Sigmoid colon (tissue), 7 donors: ENCODE data around the gene LRFN3. TPM values are rescaled to one million over a fixed set of nuclear protein-coding genes. Genes with fewer than 3 reads are reported as not detected.

Experiments used
- DNase-seq: peaks from one replicate; pipeline ENCODE4 v3.0.0-alpha.2; 2019
- H3K27ac ChIP-seq, 4 donors: fragments of 200-600 bp; sonication (generic); one replicate each; pipeline ENCODE4 v1.5.1; 2016 to 2019; ENCODE audit warnings: mild to moderate bottlenecking in 1 of 4
- H3K27me3 ChIP-seq, 3 donors: fragments of 200-600 bp; sonication (generic); one replicate each; pipeline ENCODE4 v1.5.1; 2019; ENCODE audit warnings: mild to moderate bottlenecking in 1 of 3
- H3K36me3 ChIP-seq, 4 donors: fragments of 200-600 bp; sonication (generic); one replicate each; pipeline ENCODE4 v1.5.1; 2016 to 2019
- H3K4me1 ChIP-seq, 4 donors: fragments of 200-600 bp; sonication (generic); one replicate each; pipeline ENCODE4 v1.5.1; 2017 to 2019
- H3K4me3 ChIP-seq, 4 donors: fragments of 200-600 bp; sonication (generic); one replicate each; pipeline ENCODE4 v1.5.1; 2017 to 2019; ENCODE audit warnings: mild to moderate bottlenecking in 2 of 4, moderate library complexity in 1 of 4
- H3K9me3 ChIP-seq, 4 donors: fragments of 200-600 bp in 3 of 4; sonication (generic) in 3 of 4; one replicate each; pipeline versions ENCODE4 v1.5.1 to v1.6.1; 2013 to 2019
- EP300 ChIP-seq, 4 donors: sonication (generic); formaldehyde crosslinking; IDR thresholded peaks; one replicate each; pipeline ENCODE4 v1.6.1; 2017; ENCODE audit warnings: antibody characterized with exemption in 4 of 4
- POLR2A ChIP-seq, 2 donors: fragments of 450-650 bp; IDR thresholded peaks; one replicate each; pipeline ENCODE4 v1.6.1; 2016; ENCODE audit warnings: antibody characterized with exemption in 2 of 2, mild to moderate bottlenecking in 2 of 2, moderate library complexity in 2 of 2
- POLR2AphosphoS5 ChIP-seq, 4 donors: sonication (generic); formaldehyde crosslinking; IDR thresholded peaks; one replicate each; pipeline ENCODE4 v1.6.1; 2017; ENCODE audit warnings: antibody characterized with exemption in 4 of 4
- WGBS, 2 donors: extraction: QIAGEN DNeasy Blood & Tissue Kit; methylation state at CpG; one replicate each; pipeline ENCODE4 v1.1.7; 2013; 5-methylcytosine and 5-hydroxymethylcytosine counted together
- intact Hi-C: fragments of 100-400 bp; cut with DNase I; formaldehyde crosslinking; loops from one replicate; pipeline ENCODE4 v1.15.1; 2023
- polyA plus RNA-seq, 3 donors: library from polyadenylated mRNA; stranded (reverse); fragments of 200-250 nt; gene quantifications; one replicate each; pipeline ENCODE4 v1.2.3, GENCODE V29; 2013
- total RNA-seq, 4 donors: library from RNA; depleted of rRNA; stranded (reverse); fragments of >200 nt; gene quantifications; one replicate each; pipeline ENCODE4 v1.1.0, GENCODE V29; 2016
- TF ChIP-seq, protein P1 (sequence below), 4 experiments: fragments of 450-650 bp in 3 of 4; fragments of 200-600 bp in 1 of 4; IDR thresholded peaks; one replicate each; pipeline ENCODE4 v1.5.1; 2016 to 2019; ENCODE audit warnings: antibody characterized with exemption in 4 of 4, mild to moderate bottlenecking in 3 of 4, moderate library complexity in 2 of 4
- donor health status: healthy with polysubstance abuse.
- donor health status: Bipolar disorder and iron deficiency.
- donor health status: healthy.

Gene LRFN3
- total and polyA plus RNA-seq, 7 donors = 4.6 to 9.7 (median 6.4) TPM

- DNase-seq = no peak
- no peaks in the 10 kb centered on the region for H3K36me3 ChIP-seq
- H3K27me3 ChIP-seq = peaks cover 25 to 68% (median 41%) of the 10 kb centered on the region in 3 donors
- TF ChIP-seq POLR2A (IDR thresholded peaks at IDR 0.05) (no peak), POLR2AphosphoS5 (IDR thresholded peaks at IDR 0.05) (no peak), EP300 (IDR thresholded peaks at IDR 0.05) (no peak)
- TF ChIP-seq, protein P1, sequence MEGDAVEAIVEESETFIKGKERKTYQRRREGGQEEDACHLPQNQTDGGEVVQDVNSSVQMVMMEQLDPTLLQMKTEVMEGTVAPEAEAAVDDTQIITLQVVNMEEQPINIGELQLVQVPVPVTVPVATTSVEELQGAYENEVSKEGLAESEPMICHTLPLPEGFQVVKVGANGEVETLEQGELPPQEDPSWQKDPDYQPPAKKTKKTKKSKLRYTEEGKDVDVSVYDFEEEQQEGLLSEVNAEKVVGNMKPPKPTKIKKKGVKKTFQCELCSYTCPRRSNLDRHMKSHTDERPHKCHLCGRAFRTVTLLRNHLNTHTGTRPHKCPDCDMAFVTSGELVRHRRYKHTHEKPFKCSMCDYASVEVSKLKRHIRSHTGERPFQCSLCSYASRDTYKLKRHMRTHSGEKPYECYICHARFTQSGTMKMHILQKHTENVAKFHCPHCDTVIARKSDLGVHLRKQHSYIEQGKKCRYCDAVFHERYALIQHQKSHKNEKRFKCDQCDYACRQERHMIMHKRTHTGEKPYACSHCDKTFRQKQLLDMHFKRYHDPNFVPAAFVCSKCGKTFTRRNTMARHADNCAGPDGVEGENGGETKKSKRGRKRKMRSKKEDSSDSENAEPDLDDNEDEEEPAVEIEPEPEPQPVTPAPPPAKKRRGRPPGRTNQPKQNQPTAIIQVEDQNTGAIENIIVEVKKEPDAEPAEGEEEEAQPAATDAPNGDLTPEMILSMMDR (IDR thresholded peaks at IDR 0.05) = no peak
- intact Hi-C loops = no loop called here
- H3K27ac ChIP-seq = no peak overlapping the region
- H3K4me1 ChIP-seq = peaks cover 0 to 11% (median 6%) of the 10 kb centered on the region in 4 donors
- H3K4me3 ChIP-seq = no peak overlapping the region
- peaks cover 0 to 1% (median 0%) of the 10 kb centered on the region in 4 donors for H3K9me3 ChIP-seq
- 86 to 90% methylated on average over 7 of the region's 7 CpGs for WGBS, 2 donors
Measured at GRCh38 chr19:35960432-35960972, 24.3 kb downstream of the LRFN3 start.

DNA sequence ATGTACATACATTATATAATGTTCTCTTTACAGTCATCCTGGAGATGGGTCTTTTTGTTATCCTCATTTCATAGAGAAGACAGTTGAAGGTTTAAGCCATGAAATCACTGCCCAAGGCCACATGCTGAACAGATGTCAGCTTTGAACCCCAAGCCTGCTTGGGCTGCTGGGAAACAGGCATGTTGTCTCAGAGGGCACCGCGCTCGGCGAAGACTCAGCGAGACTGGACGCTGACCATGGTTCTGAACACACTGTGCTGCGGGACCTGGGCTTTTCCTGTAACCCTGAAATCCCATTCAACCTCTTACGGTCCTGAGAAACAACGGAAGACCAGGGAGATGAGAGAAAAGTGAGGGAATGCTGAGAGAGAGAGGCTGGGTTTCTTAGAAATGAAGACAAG is 27.3 kb downstream of the LRFN3 start:
- intact Hi-C loops = no loop called here

GRCh38 chr19:35966771-35967170 is 30.6 kb downstream of the LRFN3 start:
- no peaks in the 10 kb centered on the region for H3K36me3 ChIP-seq
- no peak for DNase-seq
- no peak for TF ChIP-seq POLR2A (IDR thresholded peaks at IDR 0.05)
- no peak for TF ChIP-seq EP300 (IDR thresholded peaks at IDR 0.05)
- TF ChIP-seq, protein P1 (IDR thresholded peaks at IDR 0.05) = no peak
- no peak for TF ChIP-seq POLR2AphosphoS5 (IDR thresholded peaks at IDR 0.05)
- peaks cover 3 to 26% (median 6%) of the 10 kb centered on the region in 3 donors for H3K27me3 ChIP-seq
- intact Hi-C loops = no loop called here
- 78 to 79% methylated on average over 3 of the region's 3 CpGs for WGBS, 2 donors
- no peaks in the 10 kb centered on the region for H3K4me1 ChIP-seq
- no peak overlapping the region for H3K27ac ChIP-seq
- H3K9me3 ChIP-seq = no peaks in the 10 kb centered on the region
- no peak overlapping the region for H3K4me3 ChIP-seq

More for the DNA sequence above, 27.3 kb downstream of the LRFN3 start:
- TF ChIP-seq, protein P1 (IDR thresholded peaks at IDR 0.05) = no peak
- TF ChIP-seq EP300 (IDR thresholded peaks at IDR 0.05) = no peak
- TF ChIP-seq POLR2AphosphoS5 (IDR thresholded peaks at IDR 0.05) = no peak
- TF ChIP-seq POLR2A (IDR thresholded peaks at IDR 0.05) = no peak
- no peak for DNase-seq
- WGBS, 2 donors = 8 to 9% methylated on average over 9 of the region's 9 CpGs
- Histone ChIP-seq H3K9me3 (no peaks in the 10 kb centered on the region), H3K36me3 (no peaks in the 10 kb centered on the region), H3K4me1 (peaks cover 0 to 11% (median 6%) of the 10 kb centered on the region in 4 donors), H3K27me3 (peaks cover 25 to 57% (median 34%) of the 10 kb centered on the region in 3 donors), H3K4me3 (no peak overlapping the region), H3K27ac (no peak overlapping the region)

- H3K27ac ChIP-seq = no peak overlapping the region
- no peaks in the 10 kb centered on the region for H3K36me3 ChIP-seq
- intact Hi-C loops = no loop called here
- H3K4me3 ChIP-seq = no peak overlapping the region
- TF ChIP-seq POLR2AphosphoS5 (IDR thresholded peaks at IDR 0.05) = no peak
- TF ChIP-seq, protein P1 (IDR thresholded peaks at IDR 0.05) = no peak
- peaks cover 0 to 13% (median 0%) of the 10 kb centered on the region in 3 donors for H3K27me3 ChIP-seq
- H3K9me3 ChIP-seq = no peaks in the 10 kb centered on the region
- no peak for DNase-seq
- H3K4me1 ChIP-seq = no peaks in the 10 kb centered on the region
- WGBS, 2 donors = 31 to 40% methylated on average over 8 of the region's 8 CpGs
Measured at GRCh38 chr19:35973487-35973886, 37.3 kb downstream of the LRFN3 start.
